T-helper 17 cell (primary cell): ENCODE results near the gene ZNF526. TPM values are rescaled to one million over a fixed set of nuclear protein-coding genes. Genes with fewer than 3 reads are reported as not detected.

Experiments
- ATAC-seq: fragments of 150-1000 bp; cut with Tn5 transposase; 2 replicates; pipeline ENCODE4 v1.10.0; 2021; ENCODE audit warnings: mild to moderate bottlenecking, moderate library complexity
- DNase-seq, 3 donors: peaks; one replicate each; pipeline versions ENCODE4 v3.0.0 to v3.0.0-alpha.2; 2020 to 2021
- H3K9me3 ChIP-seq: one replicate; pipeline ENCODE4 v1.7.0; 2013; ENCODE audit warnings: low read length, mild to moderate bottlenecking; ENCODE audit not compliant: control insufficient read depth, poor library complexity, severe bottlenecking
- H3K27ac Mint-ChIP-seq: one replicate; pipeline ENCODE4 v1.8.0; 2022; ENCODE audit warnings: mild to moderate bottlenecking, moderate library complexity, mixed read lengths
- H3K27me3 Mint-ChIP-seq: one replicate; pipeline ENCODE4 v1.8.0; 2022; ENCODE audit warnings: mixed read lengths
- H3K36me3 Mint-ChIP-seq: one replicate; pipeline ENCODE4 v1.8.0; 2022; ENCODE audit warnings: low read depth, mixed read lengths
- H3K4me1 Mint-ChIP-seq: one replicate; pipeline ENCODE4 v1.8.0; 2022; ENCODE audit warnings: mild to moderate bottlenecking, mixed read lengths
- H3K4me3 Mint-ChIP-seq: one replicate; pipeline ENCODE4 v1.8.0; 2022; ENCODE audit warnings: mild to moderate bottlenecking, moderate library complexity, mixed read lengths
- total RNA-seq, 4 donors: library from RNA in 2 of 4; stranded (reverse) in 2 of 4; gene quantifications; one replicate each; pipeline ENCODE4 v1.2.3 and lab custom pipeline; 2022 to 2026

Gene ZNF526
- total RNA-seq, 2 donors from 2014 or later = 6.7 to 7.5 TPM

DNA sequence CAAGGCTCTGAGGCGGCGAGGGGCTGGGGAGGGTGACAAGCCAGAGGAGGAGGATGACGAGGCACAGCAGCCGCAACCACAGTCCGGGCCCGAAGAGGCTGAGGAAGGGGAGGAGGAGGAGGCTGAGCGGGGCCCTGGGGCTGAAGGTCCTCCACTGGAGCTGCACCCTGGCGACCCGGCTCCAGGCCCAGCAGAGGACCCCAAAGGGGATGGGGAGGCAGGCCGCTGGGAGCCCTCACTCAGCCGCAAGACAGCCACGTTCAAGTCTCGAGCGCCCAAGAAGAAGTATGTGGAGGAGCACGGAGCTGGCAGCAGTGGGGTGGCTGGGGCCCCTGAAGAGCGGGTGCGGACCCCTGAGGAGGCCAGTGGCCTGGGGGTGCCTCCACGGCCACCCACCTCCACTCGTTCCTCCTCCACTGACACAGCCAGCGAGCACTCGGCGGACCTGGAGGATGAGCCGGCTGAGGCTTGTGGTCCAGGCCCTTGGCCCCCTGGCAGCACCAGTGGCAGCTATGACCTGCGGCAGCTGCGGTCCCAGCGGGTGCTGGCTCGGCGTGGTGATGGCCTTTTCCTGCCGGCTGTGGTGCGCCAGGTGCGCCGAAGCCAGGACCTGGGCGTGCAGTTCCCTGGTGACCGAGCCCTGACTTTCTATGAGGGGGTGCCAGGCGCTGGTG lies 51.9 kb downstream of the ZNF526 start:
- ATAC-seq (no peak), DNase-seq (no peak)
- Mint-ChIP-seq H3K27me3 (no peaks in the 10 kb centered on the region), H3K4me1 (peaks cover 46% of the 10 kb centered on the region), H3K27ac (peak overlapping the region; percentile 63), H3K4me3 (peak overlapping the region; percentile 53), H3K36me3 (peaks cover 4% of the 10 kb centered on the region)
- no peaks in the 10 kb centered on the region for H3K9me3 ChIP-seq

DNA sequence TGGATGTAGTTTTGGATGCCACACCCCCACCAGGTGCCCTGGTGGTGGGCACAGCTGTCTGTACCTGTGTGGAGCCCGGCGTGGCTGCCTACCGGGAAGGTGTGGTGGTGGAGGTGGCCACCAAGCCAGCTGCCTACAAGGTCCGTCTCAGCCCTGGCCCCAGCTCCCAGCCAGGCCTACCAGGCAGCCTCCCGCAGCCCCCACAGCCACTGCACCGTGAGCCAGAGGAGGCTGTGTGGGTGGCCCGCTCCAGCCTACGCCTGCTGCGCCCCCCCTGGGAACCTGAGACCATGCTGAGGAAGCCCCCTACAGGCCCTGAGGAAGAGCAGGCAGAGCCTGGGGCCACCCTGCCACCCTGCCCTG lies 52.4 kb downstream of the ZNF526 start:
- H3K27ac Mint-ChIP-seq = peak overlapping the region; percentile 63
- peaks cover 46% of the 10 kb centered on the region for H3K4me1 Mint-ChIP-seq
- no peaks in the 10 kb centered on the region for H3K9me3 ChIP-seq
- DNase-seq = no peak
- ATAC-seq = no peak
- no peaks in the 10 kb centered on the region for H3K27me3 Mint-ChIP-seq
- peak overlapping the region; percentile 53 for H3K4me3 Mint-ChIP-seq
- peaks cover 4% of the 10 kb centered on the region for H3K36me3 Mint-ChIP-seq

DNA sequence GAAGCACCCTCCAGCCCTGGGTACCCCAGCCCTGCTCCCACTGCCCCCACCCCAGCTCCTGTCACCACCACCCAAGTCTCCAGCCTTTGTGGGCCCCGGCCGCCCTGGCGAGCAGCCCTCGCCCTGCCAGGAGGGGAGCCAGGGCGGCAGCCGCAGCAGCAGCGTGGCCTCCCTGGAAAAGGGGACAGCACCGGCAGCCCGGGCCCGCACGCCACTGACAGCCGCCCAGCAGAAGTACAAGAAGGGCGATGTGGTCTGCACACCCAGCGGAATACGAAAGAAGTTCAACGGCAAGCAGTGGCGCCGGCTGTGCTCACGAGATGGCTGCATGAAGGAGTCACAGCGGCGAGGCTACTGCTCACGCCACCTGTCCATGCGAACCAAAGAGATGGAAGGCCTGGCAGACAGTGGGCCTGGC lies 52.9 kb downstream of the ZNF526 start:
- no peaks in the 10 kb centered on the region for H3K27me3 Mint-ChIP-seq
- ATAC-seq = no peak
- no peaks in the 10 kb centered on the region for H3K9me3 ChIP-seq
- peaks cover 41% of the 10 kb centered on the region for H3K4me1 Mint-ChIP-seq
- no peak overlapping the region for H3K27ac Mint-ChIP-seq
- no peak for DNase-seq
- peaks cover 4% of the 10 kb centered on the region for H3K36me3 Mint-ChIP-seq
- H3K4me3 Mint-ChIP-seq = no peak overlapping the region

DNA sequence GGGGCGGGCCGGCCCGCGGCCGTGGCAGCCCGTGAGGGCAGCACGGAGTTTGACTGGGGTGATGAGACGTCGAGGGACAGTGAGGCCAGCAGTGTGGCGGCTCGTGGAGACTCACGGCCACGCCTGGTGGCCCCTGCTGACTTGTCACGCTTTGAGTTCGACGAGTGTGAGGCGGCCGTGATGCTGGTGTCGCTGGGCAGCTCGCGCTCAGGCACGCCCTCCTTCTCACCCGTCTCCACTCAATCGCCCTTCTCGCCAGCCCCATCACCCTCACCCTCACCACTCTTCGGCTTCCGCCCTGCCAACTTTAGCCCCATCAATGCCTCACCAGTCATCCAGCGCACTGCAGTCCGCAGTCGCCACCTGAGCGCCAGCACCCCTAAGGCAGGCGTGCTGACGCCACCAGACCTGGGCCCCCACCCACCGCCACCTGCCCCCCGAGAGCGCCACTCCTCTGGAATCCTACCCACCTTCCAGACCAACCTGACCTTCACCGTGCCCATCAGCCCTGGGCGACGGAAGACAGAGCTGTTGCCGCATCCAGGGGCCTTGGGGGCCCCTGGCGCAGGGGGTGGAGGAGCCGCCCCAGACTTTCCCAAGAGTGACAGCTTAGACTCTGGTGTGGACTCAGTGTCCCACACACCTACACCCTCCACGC lies 53.4 kb downstream of the ZNF526 start:
- Mint-ChIP-seq H3K36me3 (peaks cover 4% of the 10 kb centered on the region), H3K27ac (no peak overlapping the region), H3K27me3 (no peaks in the 10 kb centered on the region), H3K4me1 (peaks cover 45% of the 10 kb centered on the region), H3K4me3 (no peak overlapping the region)
- DNase-seq (no peak), ATAC-seq (no peak)
- H3K9me3 ChIP-seq = no peaks in the 10 kb centered on the region

DNA sequence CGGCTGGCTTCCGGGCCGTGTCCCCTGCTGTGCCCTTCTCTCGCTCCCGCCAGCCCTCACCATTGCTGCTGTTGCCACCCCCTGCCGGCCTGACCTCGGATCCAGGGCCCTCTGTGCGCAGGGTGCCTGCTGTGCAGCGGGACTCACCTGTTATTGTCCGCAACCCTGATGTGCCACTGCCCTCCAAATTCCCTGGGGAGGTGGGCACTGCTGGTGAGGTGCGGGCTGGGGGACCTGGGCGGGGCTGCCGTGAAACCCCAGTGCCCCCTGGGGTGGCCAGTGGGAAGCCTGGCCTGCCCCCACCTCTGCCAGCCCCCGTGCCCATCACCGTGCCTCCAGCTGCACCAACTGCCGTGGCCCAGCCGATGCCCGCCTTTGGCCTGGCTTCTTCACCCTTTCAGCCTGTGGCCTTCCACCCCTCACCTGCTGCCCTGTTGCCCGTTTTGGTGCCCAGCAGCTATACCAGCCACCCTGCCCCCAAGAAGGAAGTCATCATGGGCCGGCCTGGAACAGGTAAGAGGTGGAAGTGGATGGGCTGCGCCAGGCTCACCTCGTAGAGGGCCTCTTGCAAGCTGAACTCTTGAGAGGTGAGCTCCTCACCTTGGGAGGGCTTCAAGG lies 54.1 kb downstream of the ZNF526 start:
- peaks cover 4% of the 10 kb centered on the region for H3K36me3 Mint-ChIP-seq
- H3K4me1 Mint-ChIP-seq = peaks cover 49% of the 10 kb centered on the region
- H3K27ac Mint-ChIP-seq = no peak overlapping the region
- H3K27me3 Mint-ChIP-seq = no peaks in the 10 kb centered on the region
- no peak for DNase-seq
- H3K9me3 ChIP-seq = no peaks in the 10 kb centered on the region
- no peak overlapping the region for H3K4me3 Mint-ChIP-seq
- no peak for ATAC-seq

DNA sequence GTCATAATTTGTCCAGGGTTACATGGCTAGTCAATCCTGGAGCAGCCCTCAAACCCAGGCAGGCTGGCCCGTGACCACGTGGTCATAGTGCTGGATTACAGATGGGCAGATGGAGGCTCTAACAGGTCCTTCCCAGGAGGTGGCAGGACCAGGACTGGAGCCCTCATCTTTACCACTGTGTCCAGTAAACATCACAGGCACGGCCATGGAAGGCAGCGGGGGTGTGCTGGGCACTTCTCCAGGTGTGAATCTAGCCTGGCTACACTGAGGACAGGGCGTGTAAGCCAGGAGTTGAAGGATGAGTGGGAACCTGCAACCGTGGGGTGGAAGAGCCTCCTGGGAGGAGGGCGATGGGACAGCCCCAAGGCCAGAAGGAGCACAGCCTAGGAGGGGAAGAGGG lies 55.0 kb downstream of the ZNF526 start:
- peak overlapping the region; percentile 96 for H3K27ac Mint-ChIP-seq
- H3K27me3 Mint-ChIP-seq = no peaks in the 10 kb centered on the region
- peaks cover 47% of the 10 kb centered on the region for H3K4me1 Mint-ChIP-seq
- ATAC-seq = no peak
- DNase-seq = no peak
- H3K36me3 Mint-ChIP-seq = peaks cover 2% of the 10 kb centered on the region
- H3K9me3 ChIP-seq = no peaks in the 10 kb centered on the region
- H3K4me3 Mint-ChIP-seq = peak overlapping the region; percentile 74

DNA sequence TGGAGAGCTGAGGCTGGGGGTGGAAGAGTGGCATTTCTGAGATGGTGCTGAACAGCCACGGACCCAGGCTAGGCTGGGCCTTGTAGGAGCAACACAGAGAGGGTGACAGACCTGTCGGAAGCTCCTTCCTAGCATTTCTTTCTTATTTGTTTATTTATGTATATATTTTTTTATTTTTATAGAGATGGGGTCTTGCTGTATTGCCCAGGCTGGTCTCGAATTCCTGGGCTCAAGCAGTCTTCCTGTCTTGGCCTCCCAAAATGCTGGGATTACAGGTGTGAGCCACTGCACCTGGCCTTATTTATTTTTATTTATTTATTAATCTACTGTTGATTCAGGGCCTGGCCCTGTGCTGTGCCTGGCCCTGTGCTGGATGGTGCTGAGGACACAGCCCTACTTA lies 55.4 kb downstream of the ZNF526 start:
- DNase-seq = no peak
- ATAC-seq = no peak
- no peaks in the 10 kb centered on the region for H3K27me3 Mint-ChIP-seq
- H3K9me3 ChIP-seq = no peaks in the 10 kb centered on the region
- peak overlapping the region; percentile 96 for H3K27ac Mint-ChIP-seq
- peaks cover 44% of the 10 kb centered on the region for H3K4me1 Mint-ChIP-seq
- H3K4me3 Mint-ChIP-seq = peak overlapping the region; percentile 81
- H3K36me3 Mint-ChIP-seq = peaks cover 2% of the 10 kb centered on the region

DNA sequence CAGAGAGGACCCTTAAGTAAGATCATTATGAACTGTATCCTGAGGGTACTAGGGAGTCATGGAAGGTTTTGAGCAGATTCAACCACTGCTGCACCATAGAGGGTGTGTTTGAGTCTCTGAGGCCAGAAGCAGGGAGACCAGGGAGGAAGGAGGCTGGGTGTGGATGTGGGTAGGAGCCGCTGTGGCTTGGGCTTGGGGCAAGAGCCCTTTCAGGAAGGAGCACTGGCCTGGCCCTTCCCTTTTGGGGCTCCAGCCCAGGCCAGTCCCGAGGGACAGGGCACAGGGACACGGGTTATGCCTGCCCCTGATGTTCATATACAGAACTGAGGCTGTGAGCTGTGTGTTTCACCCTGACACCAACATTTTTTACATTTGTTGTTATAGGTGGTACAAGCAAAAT lies 56.2 kb downstream of the ZNF526 start:
- H3K9me3 ChIP-seq = no peaks in the 10 kb centered on the region
- ATAC-seq (no peak), DNase-seq (no peak)
- peak overlapping the region; percentile 81 for H3K4me3 Mint-ChIP-seq
- peak overlapping the region; percentile 96 for H3K27ac Mint-ChIP-seq
- H3K27me3 Mint-ChIP-seq = no peaks in the 10 kb centered on the region
- H3K4me1 Mint-ChIP-seq = peaks cover 40% of the 10 kb centered on the region
- peaks cover 2% of the 10 kb centered on the region for H3K36me3 Mint-ChIP-seq

DNA sequence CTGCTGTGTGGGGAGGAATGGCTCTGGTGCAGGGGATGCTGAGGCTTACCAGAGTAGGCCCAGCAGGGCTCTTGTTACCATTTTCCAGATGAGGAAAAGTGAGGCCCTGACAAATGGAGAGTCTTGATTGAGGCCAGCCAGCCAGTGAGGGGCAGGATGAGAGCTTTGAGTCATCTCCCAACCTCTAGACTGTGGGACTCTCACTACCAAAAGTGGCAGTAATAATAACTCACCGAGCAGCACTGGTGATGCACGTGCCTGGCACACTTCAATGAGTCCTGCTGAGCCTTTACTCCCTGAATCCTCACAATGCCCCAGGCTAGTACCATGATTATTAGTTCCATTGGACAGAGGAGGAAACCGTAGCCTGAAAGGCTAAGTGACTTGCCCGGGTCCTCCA lies 56.7 kb downstream of the ZNF526 start:
- no peak for ATAC-seq
- Mint-ChIP-seq H3K4me3 (no peak overlapping the region), H3K27me3 (no peaks in the 10 kb centered on the region), H3K4me1 (peaks cover 40% of the 10 kb centered on the region), H3K36me3 (peaks cover 2% of the 10 kb centered on the region), H3K27ac (peak overlapping the region; percentile 83)
- DNase-seq = no peak
- no peaks in the 10 kb centered on the region for H3K9me3 ChIP-seq

Other genes with a start within 250 kb of the ZNF526 start
- gene ATP1A3, start 226.1 kb upstream of the ZNF526 start, total RNA-seq = 1 to 10 TPM; 2.2 to 4.9 TPM
- under 1 TPM; 0.42 to 0.55 TPM for gene GRIK5, start 150.1 kb upstream of the ZNF526 start, total RNA-seq
- gene ZNF574, start 144.1 kb upstream of the ZNF526 start, total RNA-seq = 10 to 100 TPM; 23.1 to 23.6 TPM
- 10 to 100 TPM; 24.5 to 42.7 TPM for gene POU2F2, start 87.9 kb upstream of the ZNF526 start, total RNA-seq
- gene DEDD2, start 2.6 kb upstream of the ZNF526 start, total RNA-seq = 10 to 100 TPM; 72.1 to 89.9 TPM
- 10 to 100 TPM; 27.7 to 28.1 TPM for gene GSK3A, start 22.3 kb downstream of the ZNF526 start, total RNA-seq
- gene ERF, start 34.8 kb downstream of the ZNF526 start, total RNA-seq = 10 to 100 TPM; 75.8 to 82.1 TPM
- 100 to 1,000 TPM; 112 to 125 TPM for gene CIC, start 48.9 kb downstream of the ZNF526 start, total RNA-seq
- gene PRR19, start 81.8 kb downstream of the ZNF526 start, total RNA-seq = under 1 TPM in 1 of 2 donors, not detected in 1; 0.50 TPM
- gene PAFAH1B3, start 82.3 kb downstream of the ZNF526 start, total RNA-seq = 10 to 100 TPM; 16.0 to 17.7 TPM
- gene TMEM145, start 93.0 kb downstream of the ZNF526 start, total RNA-seq = not detected
- 1 to 10 TPM; 4.6 to 6.1 TPM for gene MEGF8, start 105.3 kb downstream of the ZNF526 start, total RNA-seq
- not detected for gene CNFN, start 170.0 kb downstream of the ZNF526 start, total RNA-seq
- 10 to 100 TPM; 14.5 to 16.9 TPM for gene LIPE, start 207.1 kb downstream of the ZNF526 start, total RNA-seq
- not detected for gene CXCL17, start 222.6 kb downstream of the ZNF526 start, total RNA-seq